Neutrophil (primary cell): Measurements from ENCODE around the gene SMS.
"Not testable (repeated sequence)": the region's sequence is repeated elsewhere in the genome, so short reads cannot be mapped to it uniquely, and the experiment has no call there.

Experiments used
- H3K27ac ChIP-seq: fragments of 200-600 bp; sonication (generic); 2 replicates; pipeline ENCODE4 v1.5.1; 2016; ENCODE audit warnings: mild to moderate bottlenecking, moderate library complexity
- H3K27me3 ChIP-seq: fragments of 200-600 bp; sonication (generic); 2 replicates; pipeline ENCODE4 v1.6.0; 2016; ENCODE audit warnings: mild to moderate bottlenecking
- H3K36me3 ChIP-seq: fragments of 200-600 bp; sonication (generic); 2 replicates; pipeline ENCODE4 v1.5.1; 2017
- H3K4me1 ChIP-seq, 2 experiments: fragments of 200-600 bp in 1 of 2; sonication (generic) in 1 of 2; 1 replicate in 1 of 2; 2 replicates in 1 of 2; pipeline versions ENCODE4 v1.5.1 to v1.6.1; 2013 to 2016; ENCODE audit warnings: low read depth in 1 of 2, low read length in 1 of 2, mild to moderate bottlenecking in 1 of 2, moderate library complexity in 1 of 2; ENCODE audit not compliant: control insufficient read depth in 1 of 2, insufficient read depth in 1 of 2
- H3K4me3 ChIP-seq, 2 experiments: fragments of 200-600 bp in 1 of 2; sonication (generic) in 1 of 2; 1 replicate in 1 of 2; 2 replicates in 1 of 2; pipeline ENCODE4 v1.5.1; 2013 to 2016; ENCODE audit warnings: low read depth in 1 of 2, low read length in 1 of 2, mild to moderate bottlenecking in 1 of 2, moderate library complexity in 1 of 2
- H3K9me3 ChIP-seq: fragments of 200-600 bp; sonication (generic); 2 replicates; pipeline ENCODE4 v1.5.1; 2016
- CTCF ChIP-seq: fragments of 200-600 bp; sonication (generic); IDR thresholded peaks from 2 replicates; pipeline ENCODE4 v1.5.1; 2016; ENCODE audit warnings: antibody characterized with exemption

SMS gene

DNA sequence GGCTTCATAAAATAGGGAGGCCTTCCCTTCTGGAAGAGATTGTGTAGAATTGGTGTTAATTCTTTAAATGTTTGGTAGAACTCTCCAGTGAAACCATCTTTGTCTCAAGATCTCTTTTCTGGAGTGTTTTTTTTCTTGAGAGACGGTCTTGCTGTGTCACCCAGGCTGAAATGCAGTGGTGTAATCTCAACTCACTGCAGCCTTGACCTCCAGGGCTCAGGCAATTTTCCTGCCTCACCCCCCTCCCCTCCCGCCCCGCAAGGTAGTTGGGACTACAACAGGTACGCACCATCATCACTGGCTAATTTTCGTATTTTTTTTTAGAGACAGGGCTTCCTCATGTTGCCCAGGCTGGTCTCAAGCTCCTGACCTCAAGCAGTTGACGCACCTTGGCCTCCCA is 12.1 kb downstream of the SMS start:
- H3K27ac ChIP-seq, result no peak overlapping the region
- H3K36me3 ChIP-seq, result no peaks in the 10 kb centered on the region
- no peak for TF ChIP-seq CTCF
- H3K27me3 ChIP-seq, result no peaks in the 10 kb centered on the region
- H3K4me1 ChIP-seq, result peaks cover 11 to 23% of the 10 kb centered on the region in 2 experiments
- no peak overlapping the region for H3K4me3 ChIP-seq
- H3K9me3 ChIP-seq, result no peaks in the 10 kb centered on the region

DNA sequence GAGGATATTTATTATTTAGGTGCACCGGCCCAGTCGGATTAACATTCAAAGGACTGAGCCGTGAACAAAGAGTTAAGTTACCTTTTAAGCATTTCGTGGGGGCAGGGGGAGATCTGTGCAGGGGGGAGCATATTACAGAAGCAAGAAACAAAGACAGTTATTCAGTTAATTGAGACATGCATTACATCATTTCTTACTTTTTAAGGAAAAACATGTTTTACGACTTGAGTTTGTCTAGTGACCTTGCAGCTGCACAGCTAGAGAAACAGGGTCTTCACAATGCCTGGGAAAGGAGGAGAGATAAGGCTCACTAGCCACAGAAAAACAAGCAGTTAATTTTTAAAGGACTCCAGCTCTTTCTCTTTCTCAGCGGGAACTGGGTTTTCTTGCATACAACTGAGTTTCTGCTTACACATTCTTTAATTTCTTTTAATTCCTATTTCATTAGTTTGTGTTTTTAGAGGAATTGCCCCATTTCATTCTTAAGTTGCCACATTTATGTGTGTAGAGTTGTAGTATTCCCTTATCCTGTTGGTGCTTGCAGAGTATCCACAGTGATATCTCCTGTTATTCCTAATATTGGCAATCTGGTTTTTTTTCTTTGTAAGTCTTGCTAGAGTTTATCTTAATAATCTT is 12.8 kb downstream of the SMS start:
- H3K4me1 ChIP-seq, result peaks cover 11 to 24% of the 10 kb centered on the region in 2 experiments
- H3K4me3 ChIP-seq, H3K27ac ChIP-seq, H3K36me3 ChIP-seq, H3K9me3 ChIP-seq, H3K27me3 ChIP-seq: not testable (repeated sequence)

DNA sequence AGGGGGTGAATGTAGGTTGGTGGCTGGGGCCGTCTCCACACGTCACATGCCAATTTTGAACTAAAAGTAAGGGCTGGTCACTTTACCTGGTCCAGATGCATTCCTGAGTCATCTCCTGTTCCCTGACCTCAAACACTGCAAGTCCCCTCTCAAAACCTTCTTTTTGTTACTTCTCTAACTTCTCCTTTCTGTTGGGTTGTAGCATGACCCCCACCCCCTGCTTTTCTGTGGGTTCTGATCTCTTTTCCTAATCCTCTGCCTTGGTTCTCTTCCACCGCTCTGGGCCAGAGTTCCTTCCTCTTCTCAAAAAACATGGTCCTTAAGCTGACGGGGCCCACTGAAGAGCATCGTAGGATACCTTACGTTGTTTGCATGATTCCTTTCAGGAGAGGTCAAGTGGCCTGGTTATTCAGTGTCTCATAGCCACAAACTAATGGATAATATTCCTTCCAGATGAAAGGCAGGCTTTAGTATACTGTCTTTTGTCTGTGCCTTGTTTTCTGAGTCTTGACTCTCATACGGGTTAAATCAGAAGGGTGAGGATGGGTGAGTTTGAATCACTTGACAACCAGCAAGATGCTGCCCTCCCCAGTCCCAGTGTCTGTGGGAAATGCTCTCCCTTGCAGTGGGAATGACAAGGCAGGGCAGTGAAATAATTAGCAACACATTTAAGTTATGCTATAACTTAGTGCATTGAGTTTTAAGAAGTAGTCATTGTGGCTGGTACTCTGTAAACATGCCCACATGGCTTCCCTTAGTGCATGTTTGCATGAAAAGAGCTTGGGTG is 15.1 kb downstream of the SMS start:
- H3K9me3 ChIP-seq, result no peaks in the 10 kb centered on the region
- no peaks in the 10 kb centered on the region for H3K36me3 ChIP-seq
- peak overlapping the region; percentile 53 for H3K27ac ChIP-seq
- no peak overlapping the region for H3K4me3 ChIP-seq
- TF ChIP-seq CTCF, result no peak
- no peaks in the 10 kb centered on the region for H3K27me3 ChIP-seq
- H3K4me1 ChIP-seq, result peaks cover 11 to 31% of the 10 kb centered on the region in 2 experiments

DNA sequence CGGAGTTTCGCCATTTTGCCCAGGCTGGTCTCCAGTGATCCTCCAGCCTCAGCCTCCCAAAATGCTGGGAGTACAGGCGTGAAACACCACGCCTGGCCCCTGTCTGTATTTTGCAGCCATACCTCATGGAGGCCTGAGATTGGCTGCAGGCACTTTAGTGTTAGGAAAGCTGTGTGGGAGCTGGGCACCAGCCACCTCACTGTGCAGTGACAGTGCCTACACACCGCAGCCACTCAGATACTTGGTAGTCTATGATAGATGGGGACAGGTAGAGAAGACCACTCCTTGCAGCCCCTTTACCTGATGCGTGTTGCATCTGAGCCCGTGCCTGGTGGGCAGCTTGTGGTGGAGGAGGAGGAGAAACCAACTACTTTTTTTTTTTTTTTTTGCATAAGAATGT is 16.3 kb downstream of the SMS start:
- no peak for TF ChIP-seq CTCF
- no peaks in the 10 kb centered on the region for H3K36me3 ChIP-seq
- H3K27me3 ChIP-seq, result no peaks in the 10 kb centered on the region
- no peaks in the 10 kb centered on the region for H3K9me3 ChIP-seq
- no peak overlapping the region for H3K4me3 ChIP-seq
- peaks cover 11 to 31% of the 10 kb centered on the region in 2 experiments for H3K4me1 ChIP-seq
- H3K27ac ChIP-seq, result no peak overlapping the region

DNA sequence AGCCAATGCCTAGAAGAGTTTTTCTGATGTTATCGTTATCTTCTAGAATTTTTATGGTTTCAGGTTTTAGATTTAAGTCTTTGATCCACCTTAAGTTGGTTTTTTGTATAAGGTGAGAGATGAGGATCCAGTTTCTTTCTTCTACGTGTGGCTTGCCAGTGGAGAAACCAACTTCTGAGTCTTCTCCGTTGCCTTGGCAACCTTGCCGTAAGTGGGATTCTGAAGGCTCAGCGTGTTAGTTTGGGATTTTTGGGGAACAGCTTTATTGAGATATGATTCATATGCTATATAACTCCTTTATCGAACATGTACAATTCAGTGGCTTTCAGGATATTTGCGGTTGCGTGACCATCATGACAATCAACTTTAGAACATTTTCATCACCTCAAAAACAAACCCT is 17.7 kb downstream of the SMS start:
- H3K4me3 ChIP-seq, result no peak overlapping the region
- TF ChIP-seq CTCF, result no peak
- no peaks in the 10 kb centered on the region for H3K36me3 ChIP-seq
- H3K4me1 ChIP-seq, result peaks cover 11 to 26% of the 10 kb centered on the region in 2 experiments
- no peaks in the 10 kb centered on the region for H3K9me3 ChIP-seq
- H3K27ac ChIP-seq, result no peak overlapping the region
- H3K27me3 ChIP-seq, result no peaks in the 10 kb centered on the region

GRCh38 chrX:21958916-21959315 is 18.4 kb downstream of the SMS start:
- H3K9me3 ChIP-seq, result no peaks in the 10 kb centered on the region
- H3K27me3 ChIP-seq, result no peaks in the 10 kb centered on the region
- H3K27ac ChIP-seq, result no peak overlapping the region
- H3K4me1 ChIP-seq, result peaks cover 11 to 25% of the 10 kb centered on the region in 2 experiments
- no peaks in the 10 kb centered on the region for H3K36me3 ChIP-seq
- no peak for TF ChIP-seq CTCF
- H3K4me3 ChIP-seq, result no peak overlapping the region
